Measurements from ENCODE around the gene DCDC2B. TPM values are rescaled to one million over a fixed set of nuclear protein-coding genes. Genes with fewer than 3 reads are reported as not detected.

DCDC2B gene
- total RNA-seq, 1 experiment from 2014 or later = not detected

DNA sequence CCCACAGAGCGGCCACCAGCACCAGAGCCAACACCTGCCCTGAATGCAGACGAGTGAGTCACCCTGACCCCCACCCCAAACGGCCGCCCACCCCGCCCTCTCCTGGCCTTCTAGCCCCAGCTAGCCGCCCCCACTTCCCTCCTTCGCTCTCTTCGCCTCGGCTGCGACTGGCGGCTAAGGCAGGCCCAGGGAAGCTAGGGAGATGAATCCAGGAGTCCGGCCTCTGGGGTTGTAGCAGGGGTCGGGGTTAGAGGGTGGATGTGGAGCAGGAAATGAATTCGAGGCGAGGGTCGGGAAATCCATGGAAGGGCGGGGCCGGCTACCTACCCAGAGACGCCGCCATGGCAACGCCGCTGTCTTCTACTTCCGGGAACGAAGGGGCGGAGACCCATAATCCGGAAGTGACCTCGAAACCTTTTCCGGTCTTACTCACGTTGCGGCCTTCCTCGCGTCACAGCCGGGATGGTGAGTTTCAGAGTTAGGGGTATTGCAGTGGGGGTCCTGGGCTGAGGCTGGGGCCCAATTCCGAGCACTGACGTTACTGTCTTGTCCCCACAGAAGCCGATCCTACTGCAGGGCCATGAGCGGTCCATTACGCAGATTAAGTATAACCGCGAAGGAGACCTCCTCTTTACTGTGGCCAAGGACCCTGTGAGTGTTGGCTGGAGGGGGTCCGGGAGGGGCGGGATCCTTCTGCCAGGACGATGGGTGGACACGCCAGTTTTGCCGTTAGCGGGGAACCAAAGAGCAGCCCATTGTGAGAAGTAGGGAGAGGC is 13.3 kb downstream of the DCDC2B start, which contains the start of the genes EIF3I and TMEM234:
Gene EIF3I (plus strand): TSS at position 428 of the 776 bp plus-strand sequence. CDS start 35 bp downstream, at position 463.
Gene TMEM234 (minus strand): TSS at position 374 of the 776 bp plus-strand sequence. CDS start 31 bp downstream, at position 343.
- peak; percentile 85 for DNase-seq (ENCODE audit: extremely low read depth, low read depth)

DNA sequence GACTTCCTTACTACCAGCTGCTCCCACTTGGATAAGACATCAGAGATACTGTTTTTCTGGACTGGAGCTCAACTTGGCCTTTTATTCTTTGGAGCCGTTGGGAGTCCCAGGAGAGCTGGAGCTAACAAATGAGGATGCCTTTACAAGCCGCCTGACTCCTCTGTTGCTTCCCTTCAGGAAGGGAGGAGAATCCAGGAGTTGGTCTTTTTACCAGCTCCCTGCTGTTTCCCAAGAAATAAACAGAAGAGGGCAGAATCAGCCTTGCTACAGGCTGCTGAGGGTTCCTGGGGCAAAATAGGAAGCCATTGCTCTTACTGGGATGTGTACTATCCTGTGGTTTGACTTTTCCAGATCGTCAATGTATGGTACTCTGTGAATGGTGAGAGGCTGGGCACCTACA is 14.8 kb downstream of the DCDC2B start:
- no peak for DNase-seq (ENCODE audit: extremely low read depth, low read depth)

DNA sequence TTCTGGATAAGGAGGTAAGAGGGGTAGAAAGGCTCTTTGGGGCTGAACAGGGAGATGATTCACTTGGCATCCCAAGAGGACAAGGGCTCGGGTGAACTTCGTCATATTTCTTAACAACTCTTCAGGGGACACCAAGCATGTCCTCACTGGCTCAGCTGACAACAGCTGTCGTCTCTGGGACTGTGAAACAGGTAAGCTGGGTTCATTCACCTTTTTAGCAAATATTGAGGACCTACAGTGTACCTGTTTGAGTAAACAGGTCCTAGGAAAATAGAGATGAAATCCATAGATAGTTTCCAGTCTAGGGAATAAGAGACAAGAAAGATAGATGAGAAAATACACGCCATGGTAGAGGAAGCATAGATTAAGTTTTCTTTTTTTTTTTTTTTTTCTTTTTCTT is 15.4 kb downstream of the DCDC2B start:
- DNase-seq (ENCODE audit: extremely low read depth, low read depth) = no peak

DNA sequence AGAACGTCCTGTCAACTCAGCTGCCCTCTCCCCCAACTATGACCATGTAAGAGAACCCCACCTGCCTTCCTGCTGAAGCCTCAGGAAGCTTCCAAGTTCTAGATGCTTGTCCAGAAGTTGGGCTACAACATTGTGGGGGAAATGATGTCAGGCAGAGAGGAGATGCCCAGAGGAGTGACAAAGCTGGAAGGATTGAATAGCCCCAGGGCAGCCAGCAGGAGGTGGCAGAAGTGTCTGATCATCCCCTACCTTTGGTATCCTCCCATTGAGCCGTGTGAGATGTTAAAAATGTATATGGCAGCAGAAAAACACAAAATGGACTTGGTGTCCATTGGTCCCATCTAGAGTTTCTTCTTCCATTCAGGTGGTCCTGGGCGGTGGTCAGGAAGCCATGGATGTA is 19.9 kb downstream of the DCDC2B start:
- no peak for DNase-seq (ENCODE audit: extremely low read depth, low read depth)

DNA sequence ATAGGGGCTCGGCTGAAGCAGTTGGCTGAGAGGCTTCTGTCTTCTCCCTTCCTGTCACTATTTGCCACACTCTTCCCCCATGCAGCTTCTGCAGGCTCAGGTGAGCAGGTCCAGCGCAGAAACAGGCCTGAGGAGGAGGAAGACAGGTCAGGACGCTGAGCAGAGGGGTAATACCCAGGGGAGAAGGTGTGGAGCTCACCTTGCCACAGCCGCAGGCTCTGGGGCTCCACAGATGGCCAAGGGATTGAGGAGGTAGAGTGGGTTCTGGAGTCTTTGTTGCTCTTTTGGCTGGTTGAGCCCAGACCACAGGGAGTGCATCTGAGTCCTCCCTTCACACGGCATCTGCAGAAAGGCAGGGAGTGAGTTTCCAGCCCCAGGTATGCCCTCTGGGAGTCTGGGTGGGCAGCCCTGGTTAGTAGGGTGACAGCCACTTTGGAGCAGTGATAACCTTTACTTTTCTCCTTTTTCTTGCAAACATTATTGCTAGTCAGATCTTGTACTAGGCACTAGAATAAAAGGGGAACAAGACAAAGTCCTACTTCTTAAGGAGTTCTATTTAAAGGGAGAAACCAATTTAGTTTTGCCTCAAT is 23.0 kb downstream of the DCDC2B start:
- no peak for DNase-seq (ENCODE audit: extremely low read depth, low read depth)

DNA sequence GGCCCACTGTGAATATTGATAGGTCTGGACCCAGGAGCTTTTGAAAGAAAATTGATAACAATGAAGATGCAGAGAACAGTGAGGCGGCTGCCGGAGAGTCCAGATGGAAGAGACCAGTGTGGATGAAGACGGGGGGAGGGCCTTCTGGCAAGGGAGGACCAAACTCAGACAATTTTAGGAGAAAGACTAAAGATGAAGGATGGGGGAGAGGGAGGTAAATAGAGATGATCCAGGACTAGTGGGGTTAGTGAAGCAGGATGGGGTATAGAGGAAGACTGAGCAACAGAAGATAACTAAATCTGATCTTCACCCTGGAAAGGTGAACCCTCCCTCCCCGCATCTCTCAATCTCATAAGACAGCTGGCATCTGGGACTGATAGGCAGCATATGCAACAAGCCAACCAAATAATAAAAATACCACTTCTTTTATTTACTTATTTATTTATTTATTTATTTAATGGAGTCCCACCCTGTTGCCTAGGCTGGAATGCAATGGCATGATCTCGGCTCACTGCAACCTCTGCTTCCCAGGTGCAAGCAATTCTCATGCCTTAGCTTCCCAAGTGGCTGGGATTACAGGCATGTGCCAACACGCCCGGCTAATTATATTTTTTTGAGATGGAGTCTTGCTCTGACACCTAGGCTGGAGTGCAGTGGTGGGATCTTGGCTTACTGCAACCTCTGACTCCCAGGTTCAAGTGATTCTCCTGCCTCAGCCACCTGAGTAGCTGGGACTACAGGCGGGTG is 23.8 kb downstream of the DCDC2B start:
- no peak for DNase-seq (ENCODE audit: extremely low read depth, low read depth)

DNA sequence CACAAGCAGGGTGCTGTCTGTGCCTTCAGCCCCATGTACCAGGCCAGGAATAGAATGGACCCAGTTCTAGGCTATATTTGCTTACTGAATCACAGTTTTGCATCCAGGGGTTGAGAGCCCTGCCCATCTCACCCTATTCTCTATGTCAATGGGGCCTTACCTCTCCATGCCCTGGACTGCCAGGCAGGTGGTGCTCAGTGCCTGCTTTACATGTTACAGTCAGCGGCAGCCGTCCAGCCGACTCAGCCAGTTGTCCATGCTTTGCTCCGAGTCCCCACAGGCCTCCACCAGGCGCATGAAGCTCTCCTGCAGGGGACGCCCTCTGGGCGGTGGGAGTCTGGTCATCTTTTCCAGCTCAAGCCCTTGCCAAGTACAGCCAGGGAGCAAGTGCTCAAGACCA is 25.9 kb downstream of the DCDC2B start:
- no peak for DNase-seq (ENCODE audit: extremely low read depth, low read depth)

DNA sequence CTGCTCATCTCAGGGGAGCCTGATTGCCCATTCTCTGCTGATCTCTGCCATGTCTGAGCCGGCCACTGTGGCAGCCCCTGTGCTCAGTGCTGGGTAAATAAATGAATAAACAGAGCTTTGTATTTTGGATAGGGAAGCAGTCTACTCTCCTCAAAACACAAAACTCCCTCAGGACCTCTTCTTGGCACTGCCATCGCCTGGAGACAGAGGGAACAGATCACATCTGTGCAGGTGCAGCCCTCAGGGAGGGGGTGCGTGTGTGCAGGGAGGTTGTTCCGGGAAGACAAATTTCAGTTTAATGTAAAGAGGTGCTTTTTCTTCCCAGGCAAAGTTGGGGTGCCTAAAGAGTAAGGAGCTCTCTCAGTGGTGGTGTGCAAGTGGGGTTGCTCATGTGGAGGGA is 30.4 kb downstream of the DCDC2B start:
- DNase-seq (ENCODE audit: extremely low read depth, low read depth) = no peak

DNA sequence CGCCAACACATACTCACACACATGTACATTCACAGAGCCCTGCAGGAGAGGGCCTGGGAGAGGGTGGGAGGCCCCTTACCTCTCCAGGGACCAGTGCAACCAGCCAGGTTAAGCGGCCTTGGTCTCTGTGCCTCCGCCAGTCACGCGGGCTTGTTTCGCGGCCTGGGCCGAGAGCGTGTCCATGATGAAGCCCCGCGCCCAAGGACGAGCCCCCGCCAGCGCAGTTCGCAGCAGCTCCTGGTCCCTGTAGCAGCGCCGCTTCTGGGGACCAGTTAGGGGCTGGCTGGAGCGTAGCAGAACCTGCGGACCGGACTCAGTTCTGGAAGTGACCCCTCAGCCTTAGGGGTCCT is 30.9 kb downstream of the DCDC2B start:
- no peak for DNase-seq (ENCODE audit: extremely low read depth, low read depth)

DNA sequence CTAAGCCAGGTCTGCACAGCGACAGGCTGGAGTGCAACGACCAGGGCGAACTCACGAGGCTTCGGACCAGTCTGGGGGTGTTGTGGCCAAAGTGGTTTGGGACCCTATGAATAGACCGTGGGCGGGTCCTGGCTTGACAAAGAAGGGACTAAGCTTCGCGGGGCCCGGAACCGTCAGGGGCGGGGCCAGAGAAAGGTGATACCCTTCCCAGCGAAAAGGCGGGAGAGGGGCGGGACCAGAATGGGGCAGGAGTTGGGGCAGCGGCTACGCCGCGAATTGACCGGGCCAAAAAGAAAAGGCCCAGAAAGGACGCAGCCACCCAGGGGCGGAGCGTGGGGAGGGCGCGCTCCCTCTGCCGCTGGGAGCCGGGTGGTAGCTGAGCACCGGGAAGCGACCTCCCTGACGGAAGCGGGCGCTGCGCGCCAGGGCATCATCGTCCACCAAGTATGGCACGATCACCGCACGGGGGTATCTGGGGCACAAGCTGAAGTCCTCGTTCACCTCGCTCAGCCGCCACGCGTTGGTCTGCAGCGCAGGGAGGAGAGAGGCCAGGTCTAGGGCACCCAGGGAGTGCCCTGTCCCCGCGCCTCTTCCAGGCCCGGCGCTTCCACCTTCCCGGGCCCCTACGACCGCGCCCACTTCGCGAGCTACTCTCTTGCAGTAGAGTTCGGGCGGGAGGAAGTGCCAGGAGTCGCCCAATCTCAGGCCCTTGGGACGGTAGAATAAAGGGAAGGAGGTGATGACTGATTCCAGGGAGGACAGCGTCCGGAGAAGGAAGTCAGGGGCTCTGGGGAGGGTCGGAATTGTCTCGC is 31.5 kb downstream of the DCDC2B start:
- no peak for DNase-seq (ENCODE audit: extremely low read depth, low read depth)

DNA sequence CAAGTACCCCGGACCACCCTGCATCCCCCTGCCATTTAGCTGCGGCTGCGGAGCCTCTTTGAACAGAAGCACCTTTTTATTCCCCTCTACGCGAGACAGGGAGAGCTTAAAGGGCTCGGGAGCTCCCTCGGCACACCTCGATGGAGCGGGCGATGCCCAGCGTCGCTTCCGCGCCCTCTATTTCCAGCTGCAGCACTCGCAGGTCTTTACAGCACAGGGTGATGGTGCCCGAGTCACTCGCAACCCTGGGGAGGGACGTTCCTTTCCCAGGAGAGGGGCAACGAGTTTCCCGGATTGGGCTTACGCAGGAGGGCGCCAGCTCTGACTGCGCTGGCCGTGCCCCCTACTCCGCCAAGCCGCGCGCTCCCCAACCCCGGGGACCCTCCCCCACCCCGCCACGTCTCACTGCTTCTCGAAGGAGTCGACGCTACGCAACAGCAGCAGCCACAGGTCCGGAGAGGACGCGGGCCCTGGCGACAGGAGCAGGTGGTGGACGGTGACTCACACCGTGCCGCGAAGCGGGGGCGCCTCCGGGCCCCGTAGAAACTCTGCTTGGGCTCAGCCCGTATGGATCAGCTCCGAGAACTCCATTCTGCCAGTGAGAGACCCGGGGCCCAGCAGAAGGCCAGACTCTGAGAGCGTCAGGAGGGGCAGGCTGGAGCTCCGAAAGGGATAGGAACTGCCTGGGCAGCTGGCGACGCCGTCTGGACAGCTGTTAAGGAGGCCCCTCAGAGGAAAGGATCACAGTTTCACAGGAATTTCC is 32.3 kb downstream of the DCDC2B start:
- DNase-seq (ENCODE audit: extremely low read depth, low read depth) = no peak

DNA sequence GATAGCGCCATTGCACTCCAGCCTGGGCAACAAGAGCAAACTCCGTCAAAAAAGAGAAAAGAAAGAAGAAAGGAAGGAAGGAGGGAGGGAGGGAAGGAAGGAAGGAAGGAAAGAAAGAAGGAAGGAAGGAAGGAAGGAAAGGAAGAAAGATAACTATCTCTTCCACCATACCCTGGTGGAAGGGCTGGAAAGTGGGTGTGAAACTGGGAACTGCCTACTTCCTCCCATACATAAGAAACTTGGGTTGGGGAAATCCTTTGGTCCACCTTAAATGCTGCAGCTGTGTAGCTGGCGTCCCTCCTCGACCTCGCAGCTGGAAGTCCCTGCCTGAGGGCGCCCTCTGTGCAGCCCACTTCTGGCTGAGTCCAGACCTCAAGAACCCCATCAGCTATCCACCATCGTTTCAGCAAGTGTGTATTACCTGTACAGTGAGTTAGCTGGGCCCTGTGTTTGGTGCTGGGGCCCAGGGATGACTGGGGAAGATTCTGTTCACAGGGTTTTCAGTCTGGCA is 33.5 kb downstream of the DCDC2B start:
- no peak for DNase-seq (ENCODE audit: extremely low read depth, low read depth)

DNA sequence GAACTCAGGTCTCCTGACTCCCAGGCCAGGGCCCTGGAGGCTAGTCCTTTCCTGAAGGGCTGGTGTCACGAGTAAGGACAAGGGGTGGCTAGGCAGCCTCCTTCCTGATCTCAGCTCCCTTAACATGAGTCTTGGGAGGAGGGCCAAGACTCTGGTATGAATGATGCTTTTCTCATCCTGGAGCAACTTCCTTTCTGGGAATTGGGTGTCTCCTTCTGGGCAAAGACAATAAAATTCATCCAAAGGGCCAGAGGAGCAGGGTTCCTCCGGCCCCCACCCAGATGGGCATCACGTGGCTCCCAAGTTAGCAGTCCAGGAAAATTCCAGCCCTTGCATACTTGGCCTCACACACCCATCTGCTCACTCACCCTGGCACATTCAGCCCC is 38.0 kb downstream of the DCDC2B start, which contains the start of gene FAM167B:
Gene FAM167B (plus strand): TSS at position 335 of the 386 bp plus-strand sequence. CDS start 200 bp downstream, outside the sequence.
- no peak for DNase-seq (ENCODE audit: extremely low read depth, low read depth)

DNA sequence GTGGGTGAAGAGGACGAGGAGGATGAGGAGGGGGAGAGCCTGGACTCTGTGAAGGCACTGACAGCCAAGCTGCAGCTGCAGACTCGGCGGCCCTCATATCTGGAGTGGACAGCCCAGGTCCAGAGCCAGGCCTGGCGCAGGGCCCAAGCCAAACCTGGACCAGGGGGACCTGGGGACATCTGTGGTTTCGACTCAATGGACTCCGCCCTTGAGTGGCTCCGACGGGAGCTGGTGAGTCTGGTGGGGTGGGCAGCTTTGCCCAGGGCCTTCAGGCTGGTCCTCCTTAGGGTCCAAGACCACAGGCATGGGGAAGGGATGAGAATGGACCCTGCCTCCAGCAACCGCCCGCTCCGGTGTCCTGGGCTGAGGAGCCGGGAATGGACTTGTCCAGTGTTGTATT is 38.6 kb downstream of the DCDC2B start:
- no peak for DNase-seq (ENCODE audit: extremely low read depth, low read depth)

DNA sequence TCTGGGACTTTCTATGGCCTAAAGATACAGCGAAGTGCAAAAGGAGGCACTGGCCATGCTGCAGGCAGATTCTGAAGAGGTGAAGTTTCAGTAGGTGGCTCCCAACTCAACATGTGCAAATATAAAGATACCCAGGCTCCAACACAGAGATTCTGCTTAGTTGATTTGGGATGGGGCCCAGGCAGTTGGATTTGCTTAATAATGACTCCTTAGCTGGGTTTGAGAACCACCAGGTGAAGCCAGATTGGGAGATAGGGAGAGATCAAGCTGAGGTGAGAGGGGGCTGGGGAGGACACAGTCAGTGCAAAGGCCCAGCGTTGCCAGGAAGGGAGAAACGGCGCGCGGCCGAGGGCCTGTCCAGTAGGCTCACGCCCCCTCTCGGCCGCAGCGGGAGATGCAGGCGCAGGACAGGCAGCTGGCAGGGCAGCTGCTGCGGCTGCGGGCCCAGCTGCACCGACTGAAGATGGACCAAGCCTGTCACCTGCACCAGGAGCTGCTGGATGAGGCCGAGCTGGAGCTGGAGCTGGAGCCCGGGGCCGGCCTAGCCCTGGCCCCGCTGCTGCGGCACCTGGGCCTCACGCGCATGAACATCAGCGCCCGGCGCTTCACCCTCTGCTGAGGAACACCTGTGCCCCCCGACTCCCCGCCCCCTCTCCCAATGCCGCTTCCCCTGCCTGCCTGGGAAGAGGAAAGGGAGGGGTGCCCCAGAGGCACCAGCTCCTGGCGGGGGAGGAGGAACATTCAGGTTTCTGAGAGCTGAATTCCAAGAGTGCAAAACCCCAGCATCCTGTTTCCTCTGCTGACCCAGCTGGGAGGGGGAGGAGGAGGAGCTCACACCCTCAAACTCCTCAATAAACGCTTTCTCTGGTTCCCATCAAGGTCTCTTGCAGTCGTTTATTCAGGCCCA is 39.3 kb downstream of the DCDC2B start:
- DNase-seq (ENCODE audit: extremely low read depth, low read depth) = peak; percentile 52

DNA sequence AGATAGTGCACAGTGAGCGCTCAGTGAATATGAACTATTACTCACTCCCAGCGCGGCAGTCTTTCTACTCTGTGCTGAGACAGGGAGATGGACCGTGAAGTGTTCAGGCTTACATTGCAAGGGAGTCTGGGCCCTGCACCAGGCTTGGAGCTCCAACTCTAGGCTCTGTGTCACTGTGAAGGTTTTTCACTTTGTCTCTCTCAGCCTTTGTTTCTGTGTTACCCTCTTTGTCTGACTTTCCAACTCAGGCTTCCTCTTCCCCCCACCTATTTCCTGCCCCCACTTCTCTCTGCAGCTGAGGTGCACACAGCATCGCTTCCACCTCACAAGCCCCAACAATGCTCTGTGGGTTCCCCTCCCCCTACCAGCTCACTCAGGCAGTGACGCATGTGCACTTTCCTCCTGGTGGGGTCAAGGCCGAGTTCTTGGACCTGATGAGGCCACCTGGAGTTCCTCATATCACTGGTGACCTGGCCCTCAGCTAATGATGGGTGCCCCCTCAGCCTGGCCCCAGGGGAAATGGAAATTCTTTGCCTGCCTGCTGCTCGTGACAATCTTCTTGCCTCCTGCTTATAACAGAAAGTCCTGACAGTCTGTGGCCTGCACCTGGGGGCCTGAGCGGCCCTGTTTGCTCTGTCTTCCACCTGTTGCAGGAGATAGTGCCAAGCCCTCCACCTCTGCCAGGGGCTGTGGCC is 41.1 kb downstream of the DCDC2B start:
- DNase-seq (ENCODE audit: extremely low read depth, low read depth) = no peak

DNA sequence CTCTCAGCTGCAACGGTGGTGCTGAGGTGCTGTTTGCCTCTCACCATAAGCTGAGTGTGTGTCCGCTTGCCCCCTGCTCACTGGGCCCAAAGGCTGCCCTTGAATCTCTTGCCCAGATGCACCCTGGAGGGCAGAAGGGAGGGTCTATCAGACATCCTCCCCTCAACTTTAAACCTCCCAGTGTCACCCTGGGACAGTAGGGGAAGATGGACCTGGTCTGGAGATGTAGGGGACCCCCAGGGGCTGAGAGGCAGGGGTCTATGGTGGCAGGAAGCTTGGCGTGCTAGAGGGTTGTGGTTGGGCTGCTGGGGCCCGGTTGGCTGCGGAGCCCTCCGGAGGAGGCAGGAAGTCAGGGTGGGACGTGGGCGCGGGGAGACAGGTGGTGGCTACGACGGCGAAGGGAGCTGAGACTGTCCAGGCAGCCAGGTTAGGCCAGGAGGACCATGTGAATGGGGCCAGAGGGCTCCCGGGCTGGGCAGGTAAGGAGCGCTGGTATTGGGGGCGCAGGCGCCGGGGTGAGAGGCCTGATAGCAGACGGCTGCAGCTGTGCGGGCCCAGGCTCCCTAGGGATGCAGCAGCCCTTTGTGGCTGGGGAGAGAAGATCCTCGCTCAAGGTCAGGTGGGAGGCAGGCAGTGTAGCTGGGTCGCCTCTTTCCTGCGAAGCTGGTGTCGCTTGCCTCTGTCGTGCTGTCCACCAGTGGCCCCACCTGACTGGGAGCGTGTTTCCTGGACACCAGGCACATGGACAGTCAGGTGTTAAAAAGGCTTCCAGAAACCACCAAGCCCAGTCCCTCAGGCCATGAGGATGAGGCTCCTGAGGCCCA is 42.2 kb downstream of the DCDC2B start, which contains the start of gene LCK:
Gene LCK (plus strand): TSS at position 373 of the 824 bp plus-strand sequence. CDS start 23,065 bp downstream, outside the sequence.
- no peak for DNase-seq (ENCODE audit: extremely low read depth, low read depth)

All from NCI-H460 (cell line).